Endothelial cell of umbilical vein (primary cell): ENCODE results near the gene CDK19. TPM values are rescaled to one million over a fixed set of nuclear protein-coding genes. Genes with fewer than 3 reads are reported as not detected.

Experiments
- BruUV-seq: library from RNA; stranded (reverse); fragments of 400-500 nt; replicated peaks from 2 replicates; lab custom pipeline; 2021; lab: Mats Ljungman, UMichigan
- CTCF ChIA-PET: fragments of 300-600, 350-600 bp; sonication (Branson Sonifier 250); formaldehyde crosslinking; loops from one replicate; lab custom pipeline; 2021; ENCODE audit warnings: antibody characterized with exemption, inconsistent platforms; lab: Charles Lee
- POLR2A ChIA-PET: fragments of 300-600, 350-600 bp; sonication (Branson Sonifier 250); formaldehyde crosslinking; loops from one replicate; lab custom pipeline; 2021; ENCODE audit warnings: antibody characterized with exemption, inconsistent platforms; lab: Charles Lee
- DNase-seq: peaks from one replicate; pipeline ENCODE4 v3.0.0-alpha.2; 2011; ENCODE audit warnings: low read depth, low spot score
- FAIRE-seq: peaks from 2 replicates; lab custom pipeline; 2011; peaks lifted over from hg19 to GRCh38; lab: Jason Lieb, UNC
- H2AFZ ChIP-seq: 2 replicates; pipeline ENCODE4 v1.6.0; 2012; ENCODE audit warnings: low read depth, low read length, control low read depth, inconsistent platforms
- H3K27ac ChIP-seq: 2 replicates; pipeline ENCODE4 v1.5.1; 2011; ENCODE audit warnings: low read depth, mild to moderate bottlenecking, control low read depth, low read length, moderate library complexity; ENCODE audit not compliant: insufficient read depth
- H3K27me3 ChIP-seq, 2 experiments: 2 replicates each; pipeline versions ENCODE4 v1.6.0 to v1.6.1; 2011; ENCODE audit warnings: low read length in 2 of 2, mixed read lengths in 1 of 2; ENCODE audit not compliant: control insufficient read depth in 2 of 2, insufficient read depth in 2 of 2
- H3K36me3 ChIP-seq, 2 experiments: 2 replicates in 1 of 2; 3 replicates in 1 of 2; pipeline ENCODE4 v1.5.1; 2011; ENCODE audit warnings: low read length in 2 of 2, mild to moderate bottlenecking in 1 of 2, moderate library complexity in 1 of 2; ENCODE audit not compliant: control insufficient read depth in 2 of 2, insufficient read depth in 2 of 2; ENCODE audit errors: extremely low read depth in 1 of 2
- H3K4me1 ChIP-seq: 3 replicates; pipeline ENCODE4 v1.5.1; 2011; ENCODE audit warnings: mild to moderate bottlenecking, low read length; ENCODE audit not compliant: control insufficient read depth, insufficient read depth; ENCODE audit errors: extremely low read depth
- H3K4me2 ChIP-seq: 2 replicates; pipeline ENCODE4 v1.6.1; 2011; ENCODE audit warnings: low read length, control low read depth, mixed read lengths; ENCODE audit not compliant: insufficient read depth
- H3K4me3 ChIP-seq, 3 experiments: fragments of 200-600 bp in 1 of 3; sonication (generic), shearing (Covaris generic) in 1 of 3; replicated peaks in 1 of 3; 2 replicates each; pipeline ENCODE4 v1.5.1; 2011 to 2016; ENCODE audit warnings: control low read depth in 3 of 3, low read length in 3 of 3, mild to moderate bottlenecking in 2 of 3, inconsistent platforms in 1 of 3, low read depth in 1 of 3, moderate library complexity in 1 of 3; ENCODE audit not compliant: insufficient read depth in 1 of 3
- H3K79me2 ChIP-seq: 2 replicates; pipeline ENCODE4 v1.6.0; 2012; ENCODE audit warnings: low read length, inconsistent platforms; ENCODE audit not compliant: control insufficient read depth, insufficient read depth
- H3K9ac ChIP-seq: replicated peaks from 2 replicates; pipeline ENCODE3; 2011; ENCODE audit warnings: low read length, control low read depth; ENCODE audit not compliant: insufficient read depth; ENCODE audit errors: extremely low read depth
- H3K9me1 ChIP-seq: replicated peaks from 3 replicates; pipeline ENCODE4 v1.6.0; 2011; ENCODE audit warnings: mild to moderate bottlenecking, low read length; ENCODE audit not compliant: control insufficient read depth, insufficient read depth; ENCODE audit errors: extremely low read depth
- H3K9me3 ChIP-seq: replicated peaks from 2 replicates; pipeline ENCODE4 v1.5.1; 2012; ENCODE audit warnings: low read length, inconsistent platforms; ENCODE audit not compliant: control insufficient read depth, insufficient read depth
- H4K20me1 ChIP-seq: replicated peaks from 2 replicates; pipeline ENCODE3; 2011; ENCODE audit warnings: mild to moderate bottlenecking, low read length; ENCODE audit not compliant: control insufficient read depth, insufficient read depth; ENCODE audit errors: extremely low read depth
- EZH2 ChIP-seq: IDR thresholded peaks from 2 replicates; pipeline ENCODE4 v1.6.1; 2012; ENCODE audit warnings: borderline replicate concordance, low read depth, mild to moderate bottlenecking, moderate library complexity, low read length, inconsistent platforms; ENCODE audit not compliant: severe bottlenecking
- FOS ChIP-seq: IDR thresholded peaks from 2 replicates; pipeline ENCODE4 v1.6.1; 2011; ENCODE audit warnings: mild to moderate bottlenecking, low read length, moderate library complexity, borderline replicate concordance; ENCODE audit not compliant: insufficient read depth
- GATA2 ChIP-seq: IDR thresholded peaks from 2 replicates; pipeline ENCODE4 v1.7.0; 2011; ENCODE audit warnings: low read depth, mild to moderate bottlenecking, moderate library complexity, mixed read lengths, low read length; ENCODE audit not compliant: insufficient read length, insufficient read depth
- JUN ChIP-seq: IDR thresholded peaks from 2 replicates; pipeline ENCODE4 v1.6.1; 2011; ENCODE audit warnings: borderline replicate concordance, low read depth; ENCODE audit not compliant: insufficient read length, insufficient read depth
- MAX ChIP-seq: IDR thresholded peaks from 2 replicates; pipeline ENCODE4 v1.6.1; 2011; ENCODE audit not compliant: insufficient read depth, insufficient read length
- MYC ChIP-seq: IDR thresholded peaks from one replicate; pipeline ENCODE4 v1.6.1; 2011; ENCODE audit warnings: mild to moderate bottlenecking, low read depth, low read length
- POLR2A ChIP-seq: IDR thresholded peaks from 2 replicates; pipeline ENCODE4 v1.6.1; 2012; ENCODE audit warnings: low read depth, mild to moderate bottlenecking, control low read depth, low read length
- POLR2AphosphoS5 ChIP-seq: IDR thresholded peaks from 2 replicates; pipeline ENCODE4 v1.6.1; 2012; ENCODE audit warnings: low read depth, mild to moderate bottlenecking, control low read depth, low read length, moderate library complexity; ENCODE audit not compliant: insufficient read depth
- dilution Hi-C: fragments of 300-500 bp; cut with MboI; formaldehyde crosslinking; loops from one replicate; pipeline ENCODE4 v1.15.0; 2019; ENCODE audit warnings: low sequenced_read_pairs; ENCODE audit not compliant: extremely low pct_ligation_motif_present
- intact Hi-C: fragments of 100-400 bp; cut with micrococcal nuclease; formaldehyde crosslinking; loops from one replicate; pipeline ENCODE4 v1.10.0; 2022
- polyA plus RNA-seq, 4 experiments: library from polyadenylated mRNA; depleted of rRNA in 3 of 4; stranded (reverse) in 3 of 4; unstranded in 1 of 4; fragments of >200 nt; gene quantifications; 2 replicates each; pipeline versions ENCODE4 v1.2.1 to v1.2.3, GENCODE V29; 2011 to 2012; ENCODE audit warnings: missing spikeins in 1 of 4
- total RNA-seq: library from RNA; stranded (reverse); gene quantifications from 2 replicates; pipeline ENCODE4 v1.2.3, GENCODE V29; 2021
- TF ChIP-seq, protein P1 (sequence below), 2 donors: IDR thresholded peaks; 1 replicate in 1 of 2; 2 replicates in 1 of 2; pipeline ENCODE4 v1.5.1; 2011; ENCODE audit warnings: low read length in 2 of 2, mild to moderate bottlenecking in 2 of 2, moderate library complexity in 2 of 2, control low read depth in 1 of 2, inconsistent platforms in 1 of 2, low read depth in 1 of 2; ENCODE audit not compliant: insufficient read depth in 1 of 2; ENCODE audit errors: extremely low read depth in 1 of 2

CDK19 gene
- total and polyA plus RNA-seq, 2 donors (not counting 3 experiments of a cell fraction or from before 2014, with no cell fraction given): 4.6 to 12.1 TPM

GRCh38 chr6:110587328-110587727 lies 227.9 kb downstream of the CDK19 start:
- H3K9me3 ChIP-seq: no peaks in the 10 kb centered on the region
- POLR2A ChIA-PET: no interaction called here
- H3K36me3 ChIP-seq: no peaks in the 10 kb centered on the region
- H3K9me1 ChIP-seq: no peaks in the 10 kb centered on the region
- intact Hi-C loops (no loop called here), dilution Hi-C loops (no loop called here)
- H2AFZ ChIP-seq: no peak overlapping the region
- H3K4me3 ChIP-seq: no peak overlapping the region
- no peak overlapping the region for H3K4me2 ChIP-seq
- TF ChIP-seq POLR2A: no peak
- no peak for TF ChIP-seq MYC
- TF ChIP-seq, protein P1, sequence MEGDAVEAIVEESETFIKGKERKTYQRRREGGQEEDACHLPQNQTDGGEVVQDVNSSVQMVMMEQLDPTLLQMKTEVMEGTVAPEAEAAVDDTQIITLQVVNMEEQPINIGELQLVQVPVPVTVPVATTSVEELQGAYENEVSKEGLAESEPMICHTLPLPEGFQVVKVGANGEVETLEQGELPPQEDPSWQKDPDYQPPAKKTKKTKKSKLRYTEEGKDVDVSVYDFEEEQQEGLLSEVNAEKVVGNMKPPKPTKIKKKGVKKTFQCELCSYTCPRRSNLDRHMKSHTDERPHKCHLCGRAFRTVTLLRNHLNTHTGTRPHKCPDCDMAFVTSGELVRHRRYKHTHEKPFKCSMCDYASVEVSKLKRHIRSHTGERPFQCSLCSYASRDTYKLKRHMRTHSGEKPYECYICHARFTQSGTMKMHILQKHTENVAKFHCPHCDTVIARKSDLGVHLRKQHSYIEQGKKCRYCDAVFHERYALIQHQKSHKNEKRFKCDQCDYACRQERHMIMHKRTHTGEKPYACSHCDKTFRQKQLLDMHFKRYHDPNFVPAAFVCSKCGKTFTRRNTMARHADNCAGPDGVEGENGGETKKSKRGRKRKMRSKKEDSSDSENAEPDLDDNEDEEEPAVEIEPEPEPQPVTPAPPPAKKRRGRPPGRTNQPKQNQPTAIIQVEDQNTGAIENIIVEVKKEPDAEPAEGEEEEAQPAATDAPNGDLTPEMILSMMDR (IDR thresholded peaks at IDR 0.05; ENCODE audit: extremely low read depth in 1 of 2, insufficient read depth in 1 of 2, low read depth in 1 of 2, low read length in 2 of 2): no peak
- TF ChIP-seq FOS: no peak
- TF ChIP-seq MAX: no peak
- no peak for TF ChIP-seq JUN
- no peak for TF ChIP-seq GATA2
- no peak for TF ChIP-seq POLR2AphosphoS5
- TF ChIP-seq EZH2: no peak
- H4K20me1 ChIP-seq: no peaks in the 10 kb centered on the region
- CTCF ChIA-PET: no interaction called here
- FAIRE-seq: no peak
- BruUV-seq: no TSS peak
- no peak overlapping the region for H3K27ac ChIP-seq
- H3K27me3 ChIP-seq: peaks cover 15 to 23% of the 10 kb centered on the region in 2 experiments
- H3K79me2 ChIP-seq: no peaks in the 10 kb centered on the region
- no peaks in the 10 kb centered on the region for H3K4me1 ChIP-seq
- no peak for DNase-seq
- no peak overlapping the region for H3K9ac ChIP-seq
